Measurements from ENCODE around the gene SHH.

DNA sequence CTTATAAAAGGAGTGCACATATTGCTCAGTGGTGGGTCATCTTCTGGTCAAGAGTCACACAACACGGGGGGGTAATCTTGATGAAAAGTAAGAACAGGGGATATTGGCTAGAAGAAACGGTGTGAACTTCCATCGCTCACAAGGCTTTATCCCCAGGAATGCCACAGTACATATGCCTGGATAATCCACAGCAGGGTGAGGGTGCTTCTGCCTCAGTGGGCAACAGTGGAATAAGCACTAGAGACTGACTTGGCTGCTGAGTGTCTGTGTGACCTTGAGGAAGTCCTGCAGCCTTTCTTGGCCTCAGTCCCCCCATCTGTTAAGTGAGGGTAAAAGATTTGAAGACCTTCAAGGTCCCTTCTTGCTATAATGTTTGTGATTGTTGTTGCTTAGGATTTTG is 44.9 kb upstream of the SHH start:
- no peak for TF ChIP-seq GATAD1 (CRISPR knock-in tag; IDR thresholded peaks at IDR 0.05)
- no peak for TF ChIP-seq MAX (IDR thresholded peaks at IDR 0.05)
- no peak for TF ChIP-seq ZBTB44 (CRISPR knock-in tag; IDR thresholded peaks at IDR 0.05)
- no peak for TF ChIP-seq ZBTB7A (CRISPR knock-in tag; IDR thresholded peaks at IDR 0.05)
- TF ChIP-seq KLF11 (CRISPR knock-in tag; IDR thresholded peaks at IDR 0.05): no peak
- no peak for TF ChIP-seq AHDC1 (CRISPR knock-in tag; IDR thresholded peaks at IDR 0.05; ENCODE audit: borderline replicate concordance)
- TF ChIP-seq EP300 (IDR thresholded peaks at IDR 0.05; ENCODE audit: low read depth in 2 of 2, low read length in 2 of 2): no peak
- no peak for TF ChIP-seq EP300 (CRISPR knock-in tag; IDR thresholded peaks at IDR 0.05; ENCODE audit: borderline replicate concordance)
- TF ChIP-seq FIP1L1 (IDR thresholded peaks at IDR 0.05; ENCODE audit: borderline replicate concordance, insufficient read depth, low read depth, low read length): no peak
- TF ChIP-seq ZBTB49 (CRISPR knock-in tag; IDR thresholded peaks at IDR 0.05; ENCODE audit: borderline replicate concordance): no peak
- TF ChIP-seq CAMTA2 (CRISPR knock-in tag; IDR thresholded peaks at IDR 0.05; ENCODE audit: borderline replicate concordance): no peak
- TF ChIP-seq HNRNPUL1 (IDR thresholded peaks at IDR 0.05; ENCODE audit: low read depth, low read length): no peak
- TF ChIP-seq NFYB (CRISPR knock-in tag; IDR thresholded peaks at IDR 0.05): no peak
- no peak for TF ChIP-seq HMG20B (CRISPR knock-in tag; conservative IDR thresholded peaks at IDR 0.05)
- no peak for TF ChIP-seq RXRB (CRISPR knock-in tag; IDR thresholded peaks at IDR 0.05; ENCODE audit: borderline replicate concordance)

Data from HepG2 (cell line).